Measurements from ENCODE around the gene EXOC3.
"Not testable (repeated sequence)": the region's sequence is repeated elsewhere in the genome, so short reads cannot be mapped to it uniquely, and the experiment has no call there.

The EXOC3 gene

GRCh38 chr5:507986-508575, 65.1 kb downstream of the EXOC3 start:
- DNase-seq = not testable (repeated sequence)

GRCh38 chr5:509611-510185, 66.7 kb downstream of the EXOC3 start:
- no peak for DNase-seq

GRCh38 chr5:510521-510920, 67.5 kb downstream of the EXOC3 start:
- no peak for DNase-seq

- DNase-seq = no peak
These were observed 68.5 kb downstream of the EXOC3 start for GRCh38 chr5:511476-511875.

GRCh38 chr5:513216-514100, 70.5 kb downstream of the EXOC3 start:
- DNase-seq = no peak

- DNase-seq = no peak
These were observed 71.1 kb downstream of the EXOC3 start for GRCh38 chr5:514101-514485.

GRCh38 chr5:514673-515072, 71.7 kb downstream of the EXOC3 start:
- DNase-seq = no peak

GRCh38 chr5:515273-515836, 72.4 kb downstream of the EXOC3 start:
- no peak for DNase-seq

GRCh38 chr5:516338-516925, 73.5 kb downstream of the EXOC3 start:
- DNase-seq = no peak
